ENCODE data around the gene FBXL20. TPM values are rescaled to one million over a fixed set of nuclear protein-coding genes. Genes with fewer than 3 reads are reported as not detected.

The FBXL20 gene
- total and polyA plus RNA-seq, 2 donors: 4.2 to 8.7 TPM

Other genes with a start within 250 kb of the FBXL20 start
- 19.7 TPM for gene PLXDC1, start 250.0 kb downstream of the FBXL20 start, total RNA-seq
- 66.4 TPM for gene PLXDC1, start 250.0 kb downstream of the FBXL20 start, polyA plus RNA-seq
- 3.7 TPM for gene ARL5C, start 235.5 kb downstream of the FBXL20 start, total RNA-seq
- gene ARL5C, start 235.5 kb downstream of the FBXL20 start, polyA plus RNA-seq: 6.3 TPM
- 2.9 TPM for gene CACNB1, start 204.0 kb downstream of the FBXL20 start, total RNA-seq
- gene CACNB1, start 204.0 kb downstream of the FBXL20 start, polyA plus RNA-seq: 11.7 TPM
- gene RPL19, start 201.3 kb downstream of the FBXL20 start, total RNA-seq: 3,707 TPM
- 3,788 TPM for gene RPL19, start 201.3 kb downstream of the FBXL20 start, polyA plus RNA-seq
- under 0.01 TPM for gene STAC2, start 175.7 kb downstream of the FBXL20 start, total RNA-seq
- 1.6 TPM for gene STAC2, start 175.7 kb downstream of the FBXL20 start, polyA plus RNA-seq
- 19.1 TPM for gene MED1, start 49.6 kb upstream of the FBXL20 start, total RNA-seq
- gene MED1, start 49.6 kb upstream of the FBXL20 start, polyA plus RNA-seq: 10.9 TPM
- gene CDK12, start 59.9 kb upstream of the FBXL20 start, total RNA-seq: 26.1 TPM
- gene CDK12, start 59.9 kb upstream of the FBXL20 start, polyA plus RNA-seq: 14.2 TPM
- gene NEUROD2, start 206.3 kb upstream of the FBXL20 start, total RNA-seq: not detected
- gene NEUROD2, start 206.3 kb upstream of the FBXL20 start, polyA plus RNA-seq: 0.14 TPM
- gene PPP1R1B, start 225.3 kb upstream of the FBXL20 start, total RNA-seq: 1.8 TPM
- 1.3 TPM for gene PPP1R1B, start 225.3 kb upstream of the FBXL20 start, polyA plus RNA-seq
- gene STARD3, start 235.5 kb upstream of the FBXL20 start, total RNA-seq: 15.1 TPM
- 113 TPM for gene STARD3, start 235.5 kb upstream of the FBXL20 start, polyA plus RNA-seq